Subcutaneous abdominal adipose tissue (tissue), 5 donors: ENCODE results near the gene FGFR2.

Source experiments
- H3K27ac ChIP-seq: one replicate; pipeline ENCODE4 v1.7.0; 2013; ENCODE audit warnings: low read depth, mild to moderate bottlenecking, inconsistent platforms, low read length, moderate library complexity
- H3K27me3 ChIP-seq, 5 donors: one replicate each; pipeline ENCODE4 v1.7.0; 2013; ENCODE audit warnings: low read length in 5 of 5, inconsistent platforms in 1 of 5; ENCODE audit not compliant: control insufficient read depth in 5 of 5, insufficient read depth in 4 of 5
- H3K36me3 ChIP-seq, 5 donors: one replicate each; pipeline ENCODE4 v1.7.0; 2013; ENCODE audit warnings: low read length in 5 of 5; ENCODE audit not compliant: control insufficient read depth in 5 of 5, insufficient read depth in 5 of 5
- H3K4me1 ChIP-seq, 5 donors: one replicate each; pipeline ENCODE4 v1.7.0; 2013; ENCODE audit warnings: low read length in 5 of 5, mild to moderate bottlenecking in 3 of 5, moderate library complexity in 1 of 5; ENCODE audit not compliant: control insufficient read depth in 5 of 5, insufficient read depth in 5 of 5
- H3K4me3 ChIP-seq, 5 donors: one replicate each; pipeline ENCODE4 v1.7.0; 2013; ENCODE audit warnings: low read length in 5 of 5, low read depth in 1 of 5
- H3K9ac ChIP-seq, 5 donors: one replicate each; pipeline ENCODE4 v1.7.0; 2013; ENCODE audit warnings: low read length in 5 of 5, mild to moderate bottlenecking in 4 of 5, moderate library complexity in 3 of 5
- H3K9me3 ChIP-seq, 5 donors: one replicate each; pipeline ENCODE4 v1.7.0; 2013; ENCODE audit warnings: low read length in 5 of 5; ENCODE audit not compliant: control insufficient read depth in 5 of 5
- donor health status: healthy.
- donor health status: healthy.
- donor health status: healthy.
- donor health status: healthy.
- donor health status: healthy.

The FGFR2 gene

DNA sequence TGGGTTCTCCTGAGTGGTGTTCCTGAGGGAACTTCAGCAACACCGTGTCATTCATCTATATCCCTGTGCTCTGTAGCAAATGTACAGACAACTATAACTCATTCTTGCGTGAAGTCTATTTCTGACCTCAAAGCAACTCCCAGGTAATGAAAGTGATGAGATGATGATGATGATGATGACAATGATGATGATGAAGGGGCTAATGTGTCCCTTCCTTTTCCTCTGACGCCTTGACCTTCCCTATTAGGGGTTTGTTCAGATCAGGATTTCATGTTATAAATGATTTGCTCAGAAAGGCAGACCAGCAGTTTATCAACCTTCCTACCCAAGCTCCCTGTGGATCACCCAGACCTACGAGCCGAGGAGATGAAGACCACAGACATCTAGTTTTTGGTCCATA lies 136.9 kb downstream of the FGFR2 start:
- H3K4me3 ChIP-seq: no peak overlapping the region
- H3K4me1 ChIP-seq: no peaks in the 10 kb centered on the region
- H3K9me3 ChIP-seq: no peaks in the 10 kb centered on the region
- no peaks in the 10 kb centered on the region for H3K27me3 ChIP-seq
- no peak overlapping the region for H3K9ac ChIP-seq
- H3K36me3 ChIP-seq: no peaks in the 10 kb centered on the region
- H3K27ac ChIP-seq: no peak overlapping the region

DNA sequence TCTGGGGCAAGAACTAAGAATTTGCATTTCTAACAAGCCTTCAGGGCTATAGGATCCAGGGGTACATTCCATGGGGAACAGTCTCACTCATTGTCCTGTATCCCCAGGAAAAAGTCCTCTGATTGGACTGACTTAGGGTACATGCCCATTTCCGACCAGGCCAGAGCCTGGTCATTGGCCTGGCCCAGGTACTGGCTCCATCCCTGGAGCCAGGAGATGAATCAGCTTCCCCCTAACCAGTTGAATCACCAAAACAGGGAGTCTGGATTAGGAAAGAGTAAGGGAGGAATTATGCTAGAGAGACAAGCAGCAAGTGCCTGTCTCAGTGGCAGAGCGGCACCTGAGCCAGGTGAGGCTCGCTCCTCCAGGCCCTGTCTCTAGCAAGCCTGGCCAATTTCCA lies 137.5 kb downstream of the FGFR2 start:
- no peaks in the 10 kb centered on the region for H3K27me3 ChIP-seq
- H3K4me1 ChIP-seq: no peaks in the 10 kb centered on the region
- H3K9ac ChIP-seq: no peak overlapping the region
- H3K36me3 ChIP-seq: no peaks in the 10 kb centered on the region
- no peak overlapping the region for H3K4me3 ChIP-seq
- no peak overlapping the region for H3K27ac ChIP-seq
- no peaks in the 10 kb centered on the region for H3K9me3 ChIP-seq

DNA sequence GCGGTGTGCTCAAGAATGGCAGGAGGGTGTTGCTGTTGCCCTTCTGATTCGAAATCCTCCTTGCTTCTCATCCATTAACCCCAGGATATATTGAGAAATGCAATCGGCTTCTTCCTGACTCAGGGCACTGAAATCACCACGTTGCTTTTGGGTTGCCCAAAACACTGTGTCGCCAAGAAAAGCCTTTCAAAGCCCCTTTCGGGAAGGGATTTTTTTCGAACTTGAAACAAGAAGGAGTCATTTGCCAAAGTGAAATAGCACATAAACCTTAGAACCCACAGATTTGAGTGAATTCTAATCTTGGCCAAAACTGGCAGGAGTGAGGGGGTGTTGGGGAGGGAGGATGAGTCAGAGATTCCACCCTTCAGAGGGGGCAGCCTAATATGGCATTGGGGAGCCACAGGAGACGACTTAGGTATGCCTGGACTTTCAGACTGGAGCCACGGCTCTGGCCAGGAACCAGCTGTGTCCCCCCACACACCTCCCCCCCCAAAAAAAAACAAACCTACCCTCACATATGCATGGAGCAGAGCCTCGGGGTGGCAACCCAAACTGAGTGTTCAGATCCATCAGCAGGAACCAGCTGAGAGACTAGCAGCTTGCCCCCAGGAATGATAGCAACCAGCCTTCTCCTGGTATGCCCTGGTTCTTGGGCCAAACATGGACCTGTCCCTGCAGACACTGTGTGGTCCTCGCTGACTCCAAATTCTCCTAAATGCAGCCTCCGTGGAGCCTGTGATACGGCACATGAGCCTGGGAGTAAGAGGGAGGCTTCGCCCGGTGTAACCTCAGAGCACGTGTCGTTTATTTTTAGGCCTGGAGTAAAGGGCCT lies 138.4 kb downstream of the FGFR2 start:
- Histone ChIP-seq H3K4me3 (no peak overlapping the region), H3K9me3 (no peaks in the 10 kb centered on the region), H3K9ac (no peak overlapping the region), H3K27me3 (no peaks in the 10 kb centered on the region), H3K27ac (no peak overlapping the region), H3K4me1 (no peaks in the 10 kb centered on the region), H3K36me3 (no peaks in the 10 kb centered on the region)

- Histone ChIP-seq H3K27me3 (no peaks in the 10 kb centered on the region), H3K9me3 (no peaks in the 10 kb centered on the region), H3K27ac (no peak overlapping the region), H3K9ac (no peak overlapping the region), H3K4me3 (no peak overlapping the region), H3K36me3 (no peaks in the 10 kb centered on the region), H3K4me1 (no peaks in the 10 kb centered on the region)
These were observed 139.0 kb downstream of the FGFR2 start for GRCh38 chr10:121459279-121459621.

- no peak overlapping the region for H3K9ac ChIP-seq
- no peak overlapping the region for H3K4me3 ChIP-seq
- H3K4me1 ChIP-seq: no peaks in the 10 kb centered on the region
- H3K9me3 ChIP-seq: no peaks in the 10 kb centered on the region
- H3K36me3 ChIP-seq: no peaks in the 10 kb centered on the region
- no peak overlapping the region for H3K27ac ChIP-seq
- no peaks in the 10 kb centered on the region for H3K27me3 ChIP-seq
These were observed 140.5 kb downstream of the FGFR2 start for GRCh38 chr10:121457729-121458128.

GRCh38 chr10:121455377-121455776 lies 142.9 kb downstream of the FGFR2 start:
- Histone ChIP-seq H3K4me3 (no peak overlapping the region), H3K27me3 (no peaks in the 10 kb centered on the region), H3K4me1 (no peaks in the 10 kb centered on the region), H3K9me3 (no peaks in the 10 kb centered on the region), H3K9ac (no peak overlapping the region), H3K36me3 (no peaks in the 10 kb centered on the region), H3K27ac (no peak overlapping the region)

- Histone ChIP-seq H3K36me3 (no peaks in the 10 kb centered on the region), H3K27ac (no peak overlapping the region), H3K4me3 (no peak overlapping the region), H3K4me1 (no peaks in the 10 kb centered on the region), H3K9me3 (no peaks in the 10 kb centered on the region), H3K27me3 (no peaks in the 10 kb centered on the region), H3K9ac (no peak overlapping the region)
These were observed 143.5 kb downstream of the FGFR2 start for GRCh38 chr10:121454781-121455180.

- no peak overlapping the region for H3K4me3 ChIP-seq
- no peaks in the 10 kb centered on the region for H3K9me3 ChIP-seq
- H3K27ac ChIP-seq: no peak overlapping the region
- H3K9ac ChIP-seq: no peak overlapping the region
- H3K36me3 ChIP-seq: no peaks in the 10 kb centered on the region
- no peaks in the 10 kb centered on the region for H3K4me1 ChIP-seq
- no peaks in the 10 kb centered on the region for H3K27me3 ChIP-seq
These were observed 145.1 kb downstream of the FGFR2 start for GRCh38 chr10:121453160-121453559.

GRCh38 chr10:121452581-121452980 lies 145.7 kb downstream of the FGFR2 start:
- Histone ChIP-seq H3K36me3 (no peaks in the 10 kb centered on the region), H3K27me3 (peaks cover 0 to 2% (median 0%) of the 10 kb centered on the region in 5 donors), H3K4me3 (no peak overlapping the region), H3K9me3 (no peaks in the 10 kb centered on the region), H3K4me1 (no peaks in the 10 kb centered on the region), H3K27ac (no peak overlapping the region), H3K9ac (no peak overlapping the region)

DNA sequence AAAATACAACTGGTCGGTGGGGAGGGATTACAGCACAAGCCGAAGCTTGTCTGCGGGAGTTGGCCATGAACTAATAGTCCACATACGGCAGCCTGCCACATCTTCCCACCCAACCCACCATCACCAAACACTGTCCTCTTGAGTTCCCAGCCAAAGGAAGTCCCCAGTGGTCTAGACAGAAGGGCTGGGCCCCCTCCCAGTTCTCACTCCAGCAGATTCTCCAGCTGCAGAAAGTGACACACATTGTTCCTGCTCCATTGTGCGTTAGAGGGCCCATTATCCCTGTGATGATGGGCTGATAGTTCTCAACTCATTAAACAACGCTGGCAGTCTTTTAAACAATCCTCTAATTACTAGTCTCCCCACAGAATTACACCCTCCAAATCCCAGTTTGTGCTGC lies 148.0 kb downstream of the FGFR2 start:
- H3K27me3 ChIP-seq: peaks cover 0 to 3% (median 0%) of the 10 kb centered on the region in 5 donors
- no peaks in the 10 kb centered on the region for H3K9me3 ChIP-seq

More for the DNA sequence above, 148.0 kb downstream of the FGFR2 start:
- H3K36me3 ChIP-seq: no peaks in the 10 kb centered on the region
- H3K27ac ChIP-seq: no peak overlapping the region
- no peak overlapping the region for H3K4me3 ChIP-seq
- H3K4me1 ChIP-seq: no peaks in the 10 kb centered on the region
- no peak overlapping the region for H3K9ac ChIP-seq
